Right hindlimb (tissue), 1 donor: ENCODE data around the gene ACAD11.

Experiments
- DNase-seq: peaks from one replicate; pipeline ENCODE4 v3.0.0-alpha.2; 2018

Gene ACAD11

GRCh38 chr3:132549890-132550578, 109.6 kb downstream of the ACAD11 start:
- no peak for DNase-seq

- no peak for DNase-seq
Observed at GRCh38 chr3:132549169-132549568, 110.4 kb downstream of the ACAD11 start.

- no peak for DNase-seq
Observed at GRCh38 chr3:132545471-132545870, 114.1 kb downstream of the ACAD11 start.

- no peak for DNase-seq
Observed at GRCh38 chr3:132544130-132544529, 115.5 kb downstream of the ACAD11 start.

GRCh38 chr3:132543011-132543739, 116.4 kb downstream of the ACAD11 start:
- no peak for DNase-seq

- no peak for DNase-seq
Observed at GRCh38 chr3:132542577-132542976, 117.0 kb downstream of the ACAD11 start.

GRCh38 chr3:132539681-132540080, 119.9 kb downstream of the ACAD11 start:
- DNase-seq: no peak

GRCh38 chr3:132538072-132538471, 121.5 kb downstream of the ACAD11 start:
- no peak for DNase-seq

GRCh38 chr3:132537297-132537696, 122.3 kb downstream of the ACAD11 start:
- no peak for DNase-seq

GRCh38 chr3:132536442-132537153, 123.0 kb downstream of the ACAD11 start:
- no peak for DNase-seq

GRCh38 chr3:132535575-132536441, 123.8 kb downstream of the ACAD11 start:
- peak; percentile 69 for DNase-seq

GRCh38 chr3:132530624-132531023, 129.0 kb downstream of the ACAD11 start:
- DNase-seq: no peak

GRCh38 chr3:132522353-132522752, 137.3 kb downstream of the ACAD11 start:
- DNase-seq: no peak

GRCh38 chr3:132521901-132522300, 137.7 kb downstream of the ACAD11 start:
- DNase-seq: no peak

GRCh38 chr3:132519914-132520313, 139.7 kb downstream of the ACAD11 start:
- DNase-seq: no peak

GRCh38 chr3:132517311-132517710, 142.3 kb downstream of the ACAD11 start:
- DNase-seq: no peak

- DNase-seq: no peak
Observed at GRCh38 chr3:132513057-132513456, 146.6 kb downstream of the ACAD11 start.

- no peak for DNase-seq
Observed at GRCh38 chr3:132509506-132509905, 150.1 kb downstream of the ACAD11 start.

GRCh38 chr3:132509096-132509495, 150.5 kb downstream of the ACAD11 start:
- DNase-seq: no peak
